Nephron (organoid): Measurements from ENCODE around the gene CCDC175.

Experiments used
- H3K27ac Mint-ChIP-seq, 3 experiments: 2 replicates each; pipeline ENCODE4 v1.8.0; 2020; ENCODE audit warnings: mixed read lengths in 3 of 3, mild to moderate bottlenecking in 2 of 3, moderate library complexity in 1 of 3
- H3K27me3 Mint-ChIP-seq: 2 replicates; pipeline ENCODE4 v1.8.0; 2021; ENCODE audit warnings: low read depth, mild to moderate bottlenecking, moderate library complexity, mixed read lengths
- H3K36me3 Mint-ChIP-seq: 2 replicates; pipeline ENCODE4 v1.8.0; 2020; ENCODE audit warnings: low read depth, mixed read lengths
- H3K4me1 Mint-ChIP-seq: 2 replicates; pipeline ENCODE4 v1.8.0; 2020; ENCODE audit warnings: mixed read lengths
- H3K4me3 Mint-ChIP-seq, 3 experiments: 2 replicates each; pipeline ENCODE4 v1.8.0; 2020; ENCODE audit warnings: mild to moderate bottlenecking in 3 of 3, mixed read lengths in 3 of 3, moderate library complexity in 2 of 3
- H3K9me3 Mint-ChIP-seq: 2 replicates; pipeline ENCODE4 v1.8.0; 2020; ENCODE audit warnings: mixed read lengths
- TF ChIP-seq, protein P1 (sequence below), 3 experiments: fragments of 200-600 bp; sonication (generic); IDR thresholded peaks; one replicate each; pipeline ENCODE4 v1.5.0; 2021; ENCODE audit warnings: antibody characterized with exemption in 3 of 3; ENCODE audit not compliant: unreplicated experiment in 3 of 3

Gene CCDC175

DNA sequence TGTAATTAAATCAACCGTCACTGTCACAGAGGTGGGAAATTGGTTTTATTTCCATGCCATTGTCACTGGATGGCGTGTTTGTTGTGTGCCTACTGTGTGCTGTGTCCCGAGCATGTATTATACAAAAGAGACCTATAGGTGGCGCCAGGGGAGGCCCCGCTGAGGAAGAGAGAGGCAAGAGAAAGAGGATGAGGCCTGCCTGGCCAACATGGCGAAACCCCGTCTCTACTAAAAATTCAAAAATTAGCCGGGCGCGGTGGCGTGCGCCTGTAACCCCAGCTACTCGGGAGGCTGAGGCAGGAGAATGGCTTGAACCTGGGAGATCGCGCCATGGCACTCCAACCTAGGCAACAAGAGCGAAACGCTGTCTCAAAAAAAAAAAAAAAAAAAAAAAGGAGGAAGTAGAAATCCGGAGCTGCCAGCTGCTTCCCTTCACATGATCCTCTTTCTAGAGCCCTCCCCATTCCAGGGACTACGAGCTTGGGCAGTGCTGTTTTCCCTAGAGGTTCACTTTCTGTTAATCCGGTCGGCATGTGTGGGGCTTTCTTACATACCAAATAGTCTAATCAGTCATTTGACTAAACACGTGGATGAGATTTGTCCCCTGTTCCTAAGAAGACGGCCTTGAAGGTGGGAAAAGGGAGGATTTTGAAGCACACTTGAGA, 6.4 kb upstream of the CCDC175 start:
- Mint-ChIP-seq H3K36me3 (no peaks in the 10 kb centered on the region), H3K4me3 (no peak overlapping the region), H3K27ac (no peak overlapping the region), H3K27me3 (no peaks in the 10 kb centered on the region), H3K9me3 (no peaks in the 10 kb centered on the region), H3K4me1 (no peaks in the 10 kb centered on the region)
- TF ChIP-seq, protein P1, sequence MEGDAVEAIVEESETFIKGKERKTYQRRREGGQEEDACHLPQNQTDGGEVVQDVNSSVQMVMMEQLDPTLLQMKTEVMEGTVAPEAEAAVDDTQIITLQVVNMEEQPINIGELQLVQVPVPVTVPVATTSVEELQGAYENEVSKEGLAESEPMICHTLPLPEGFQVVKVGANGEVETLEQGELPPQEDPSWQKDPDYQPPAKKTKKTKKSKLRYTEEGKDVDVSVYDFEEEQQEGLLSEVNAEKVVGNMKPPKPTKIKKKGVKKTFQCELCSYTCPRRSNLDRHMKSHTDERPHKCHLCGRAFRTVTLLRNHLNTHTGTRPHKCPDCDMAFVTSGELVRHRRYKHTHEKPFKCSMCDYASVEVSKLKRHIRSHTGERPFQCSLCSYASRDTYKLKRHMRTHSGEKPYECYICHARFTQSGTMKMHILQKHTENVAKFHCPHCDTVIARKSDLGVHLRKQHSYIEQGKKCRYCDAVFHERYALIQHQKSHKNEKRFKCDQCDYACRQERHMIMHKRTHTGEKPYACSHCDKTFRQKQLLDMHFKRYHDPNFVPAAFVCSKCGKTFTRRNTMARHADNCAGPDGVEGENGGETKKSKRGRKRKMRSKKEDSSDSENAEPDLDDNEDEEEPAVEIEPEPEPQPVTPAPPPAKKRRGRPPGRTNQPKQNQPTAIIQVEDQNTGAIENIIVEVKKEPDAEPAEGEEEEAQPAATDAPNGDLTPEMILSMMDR (IDR thresholded peaks at IDR 0.05; ENCODE audit: unreplicated experiment in 3 of 3), result no peak

DNA sequence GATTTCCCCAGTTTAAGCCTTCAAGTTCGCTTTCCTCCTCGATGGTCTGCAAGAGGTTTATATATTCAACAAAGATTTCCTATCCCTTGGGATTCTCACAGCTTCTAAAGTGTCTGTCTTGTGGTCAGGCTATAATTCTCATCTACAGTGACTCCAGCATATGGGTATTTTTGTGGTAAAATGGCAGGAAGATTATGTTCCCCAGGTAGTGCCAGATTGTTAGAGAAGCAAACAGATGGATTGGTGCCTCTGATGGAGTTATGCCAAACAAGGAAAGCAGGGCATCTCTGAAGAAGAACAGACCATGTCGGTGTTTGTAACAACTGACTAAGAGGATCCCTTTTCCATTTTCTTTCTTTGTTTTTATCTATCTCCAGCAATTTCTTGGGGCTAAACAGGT, 5.5 kb upstream of the CCDC175 start:
- TF ChIP-seq, protein P1 (IDR thresholded peaks at IDR 0.05; ENCODE audit: unreplicated experiment in 3 of 3), result no peak
- Mint-ChIP-seq H3K9me3 (no peaks in the 10 kb centered on the region), H3K4me1 (no peaks in the 10 kb centered on the region), H3K27ac (no peak overlapping the region), H3K4me3 (no peak overlapping the region), H3K36me3 (no peaks in the 10 kb centered on the region), H3K27me3 (no peaks in the 10 kb centered on the region)

DNA sequence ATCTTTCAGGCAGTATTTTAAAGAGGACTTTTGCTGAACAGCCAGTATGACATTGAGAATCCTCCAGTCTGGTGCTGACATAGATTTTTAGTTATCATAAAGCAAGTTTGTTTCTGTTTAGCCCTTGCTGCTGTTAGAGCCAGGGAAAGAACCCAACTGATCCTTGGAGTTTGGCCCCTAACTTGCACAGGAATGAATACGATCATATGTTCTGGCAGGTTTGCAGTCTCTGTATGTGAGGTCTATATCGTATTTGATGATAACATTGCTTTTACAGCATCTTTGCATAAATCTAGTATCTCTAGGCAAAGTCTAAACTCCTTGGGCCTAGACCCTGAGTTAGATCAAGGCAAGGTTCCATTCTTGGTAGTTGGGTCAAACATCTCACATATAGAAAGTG, 4.3 kb upstream of the CCDC175 start:
- no peak overlapping the region for H3K27ac Mint-ChIP-seq
- H3K9me3 Mint-ChIP-seq, result no peaks in the 10 kb centered on the region
- no peaks in the 10 kb centered on the region for H3K4me1 Mint-ChIP-seq
- no peaks in the 10 kb centered on the region for H3K27me3 Mint-ChIP-seq
- no peak overlapping the region for H3K4me3 Mint-ChIP-seq
- no peaks in the 10 kb centered on the region for H3K36me3 Mint-ChIP-seq
- TF ChIP-seq, protein P1 (IDR thresholded peaks at IDR 0.05; ENCODE audit: unreplicated experiment in 3 of 3), result no peak

DNA sequence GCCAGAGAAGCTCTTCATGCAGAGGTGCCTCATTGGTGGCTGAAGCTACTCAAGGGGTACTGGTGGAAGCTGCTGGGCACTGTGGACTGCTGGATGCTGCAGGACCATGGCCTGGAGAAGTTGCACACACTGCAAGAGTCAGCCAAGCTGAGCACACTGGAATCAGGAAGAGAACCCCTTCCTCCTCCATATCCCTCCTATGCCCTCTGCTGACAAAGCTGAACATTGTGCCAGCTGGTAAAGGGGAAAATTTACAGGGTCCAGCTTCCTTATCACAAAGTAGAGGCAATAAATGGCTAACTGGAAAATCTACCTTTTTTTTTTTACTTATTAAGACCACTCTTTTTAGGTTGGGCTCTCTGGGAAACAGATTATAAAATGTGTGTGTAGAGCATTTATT, 6.5 kb downstream of the CCDC175 start:
- Mint-ChIP-seq H3K27ac (no peak overlapping the region), H3K4me1 (peaks cover under 1% of the 10 kb centered on the region), H3K4me3 (no peak overlapping the region), H3K27me3 (peaks cover 3% of the 10 kb centered on the region), H3K36me3 (no peaks in the 10 kb centered on the region), H3K9me3 (no peaks in the 10 kb centered on the region)
- TF ChIP-seq, protein P1 (IDR thresholded peaks at IDR 0.05; ENCODE audit: unreplicated experiment in 3 of 3), result no peak

DNA sequence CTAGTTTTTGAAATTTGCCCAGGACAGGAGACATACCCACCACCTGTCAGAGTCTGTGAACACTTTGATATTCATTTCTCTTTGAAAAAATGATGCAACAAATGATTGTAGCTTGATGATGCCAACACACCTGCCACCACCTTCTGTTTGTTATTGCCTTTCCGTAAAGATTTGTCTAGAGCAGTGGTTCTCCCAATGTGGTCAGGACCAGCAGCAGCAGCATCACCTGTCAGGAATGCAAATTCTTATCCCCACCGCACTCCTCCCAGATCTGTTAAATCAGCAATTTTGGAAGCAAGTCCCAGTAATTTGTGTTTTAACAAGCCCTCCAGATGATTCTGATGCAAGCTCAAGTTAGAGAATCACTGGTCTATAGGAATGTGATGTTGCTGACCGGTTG, 9.9 kb downstream of the CCDC175 start:
- no peaks in the 10 kb centered on the region for H3K36me3 Mint-ChIP-seq
- H3K4me3 Mint-ChIP-seq, result no peak overlapping the region
- no peaks in the 10 kb centered on the region for H3K9me3 Mint-ChIP-seq
- TF ChIP-seq, protein P1 (IDR thresholded peaks at IDR 0.05; ENCODE audit: unreplicated experiment in 3 of 3), result no peak
- peaks cover 5% of the 10 kb centered on the region for H3K4me1 Mint-ChIP-seq
- no peak overlapping the region for H3K27ac Mint-ChIP-seq
- H3K27me3 Mint-ChIP-seq, result peaks cover 11% of the 10 kb centered on the region

DNA sequence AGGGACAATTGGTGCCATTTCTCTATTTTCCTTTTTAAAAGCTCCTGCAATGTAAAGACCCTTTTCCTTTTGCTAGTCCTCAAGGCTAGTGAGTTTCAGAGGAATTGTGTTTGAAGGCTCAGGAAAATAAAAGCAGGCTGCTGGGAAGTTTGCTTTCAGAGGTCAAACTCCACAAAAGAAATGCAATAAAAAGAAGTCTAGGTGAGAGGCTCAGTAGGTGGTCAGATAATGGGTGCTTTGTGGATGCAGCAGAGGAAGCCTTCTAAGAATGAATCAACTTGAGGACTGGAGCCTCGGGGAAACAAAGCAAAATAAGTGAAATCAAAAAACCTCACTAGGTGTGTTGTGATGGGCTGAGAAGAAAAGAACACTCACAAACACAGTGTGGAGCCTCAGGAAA, 10.3 kb downstream of the CCDC175 start:
- H3K36me3 Mint-ChIP-seq, result no peaks in the 10 kb centered on the region

More for the DNA sequence above, 10.3 kb downstream of the CCDC175 start:
- TF ChIP-seq, protein P1 (IDR thresholded peaks at IDR 0.05; ENCODE audit: unreplicated experiment in 3 of 3), result no peak
- Mint-ChIP-seq H3K27ac (no peak overlapping the region), H3K4me3 (no peak overlapping the region), H3K4me1 (peaks cover 5% of the 10 kb centered on the region), H3K9me3 (no peaks in the 10 kb centered on the region), H3K27me3 (peaks cover 11% of the 10 kb centered on the region)
